Right forelimb (tissue), 1 donor: ENCODE measurements around the gene CYCS.
"Not testable (repeated sequence)": the region's sequence is repeated elsewhere in the genome, so short reads cannot be mapped to it uniquely, and the experiment has no call there.

Experiments
- DNase-seq: peaks from one replicate; pipeline ENCODE4 v3.0.0-alpha.2; 2018

Gene CYCS

GRCh38 chr7:25125137-25125946, at the start of gene CYCS:
Gene CYCS, minus strand, starts transcription at chr7:25125260. Its CDS starts 1,141 bp downstream, at chr7:25124119.
- DNase-seq: peak; percentile 100

GRCh38 chr7:25173184-25173583, 48.1 kb upstream of the CYCS start:
- no peak for DNase-seq

GRCh38 chr7:25171516-25171915, 46.5 kb upstream of the CYCS start:
- DNase-seq: no peak

- no peak for DNase-seq
Observed at GRCh38 chr7:25171071-25171470, 46.0 kb upstream of the CYCS start.

GRCh38 chr7:25169683-25170082, 44.6 kb upstream of the CYCS start:
- DNase-seq: no peak

- DNase-seq: no peak
Observed at GRCh38 chr7:25168145-25168544, 43.1 kb upstream of the CYCS start.

- no peak for DNase-seq
Observed at GRCh38 chr7:25167262-25167843, 42.3 kb upstream of the CYCS start.

- DNase-seq: not testable (repeated sequence)
Observed at GRCh38 chr7:25159983-25160596, 35.0 kb upstream of the CYCS start.

- DNase-seq: no peak
Observed at GRCh38 chr7:25158966-25159365, 33.9 kb upstream of the CYCS start.

GRCh38 chr7:25151773-25152172, 26.7 kb upstream of the CYCS start:
- no peak for DNase-seq

- no peak for DNase-seq
Observed at GRCh38 chr7:25149836-25150235, 24.8 kb upstream of the CYCS start.

- no peak for DNase-seq
Observed at GRCh38 chr7:25148772-25149575, 23.9 kb upstream of the CYCS start.

GRCh38 chr7:25143763-25144162, 18.7 kb upstream of the CYCS start:
- no peak for DNase-seq

- DNase-seq: no peak
Observed at GRCh38 chr7:25139536-25139935, 14.5 kb upstream of the CYCS start.

- no peak for DNase-seq
Observed at GRCh38 chr7:25134358-25135010, 9.4 kb upstream of the CYCS start.

- no peak for DNase-seq
Observed at GRCh38 chr7:25132430-25132829, 7.4 kb upstream of the CYCS start.

- DNase-seq: no peak
Observed at GRCh38 chr7:25126751-25127150, 1.7 kb upstream of the CYCS start.

GRCh38 chr7:25124465-25125136, 459 bp downstream of the CYCS start:
- DNase-seq: peak; percentile 53

- DNase-seq: no peak
Observed at GRCh38 chr7:25122373-25122772, 2.7 kb downstream of the CYCS start.

- no peak for DNase-seq
Observed at GRCh38 chr7:25121599-25121998, 3.5 kb downstream of the CYCS start.

- DNase-seq: no peak
Observed at GRCh38 chr7:25119102-25119501, 6.0 kb downstream of the CYCS start.
